Ascending aorta (tissue), 2 donors: ENCODE data around the gene RAI14. TPM values are rescaled to one million over a fixed set of nuclear protein-coding genes. Genes with fewer than 3 reads are reported as not detected.
A peak's percentile ranks its signal among the peaks of the same experiment; 100 is the strongest.

Experiments used
- DNase-seq, 2 donors: peaks; one replicate each; pipeline ENCODE4 v3.0.0-alpha.2; 2019; ENCODE audit warnings: low spot score in 2 of 2
- H3K27ac ChIP-seq, 2 donors: fragments of 200-600 bp; sonication (generic); one replicate each; pipeline ENCODE4 v1.5.1; 2016 to 2017; ENCODE audit warnings: mild to moderate bottlenecking in 1 of 2
- H3K27me3 ChIP-seq: fragments of 200-600 bp; sonication (generic); one replicate; pipeline ENCODE4 v1.5.1; 2017
- H3K36me3 ChIP-seq, 2 donors: fragments of 200-600 bp; sonication (generic); one replicate each; pipeline ENCODE4 v1.5.1; 2016
- H3K4me1 ChIP-seq, 2 donors: fragments of 200-600 bp; sonication (generic); one replicate each; pipeline ENCODE4 v1.5.1; 2016 to 2017; ENCODE audit warnings: mild to moderate bottlenecking in 1 of 2
- H3K4me3 ChIP-seq, 2 donors: fragments of 200-600 bp; sonication (generic); one replicate each; pipeline ENCODE4 v1.5.1; 2016 to 2017; ENCODE audit warnings: mild to moderate bottlenecking in 1 of 2
- H3K9me3 ChIP-seq, 2 donors: fragments of 200-600 bp; sonication (generic); one replicate each; pipeline ENCODE4 v1.5.1; 2016
- CTCF ChIP-seq, 3 experiments: fragments of 200-600 bp in 2 of 3; fragments of 450-650 bp in 1 of 3; sonication (generic) in 2 of 3; IDR thresholded peaks; one replicate each; pipeline ENCODE4 v1.5.1; 2016 to 2019; ENCODE audit warnings: antibody characterized with exemption in 3 of 3, mild to moderate bottlenecking in 1 of 3, moderate library complexity in 1 of 3
- intact Hi-C: fragments of 100-400 bp; cut with DNase I; formaldehyde crosslinking; loops from one replicate; pipeline ENCODE4 v1.15.1; 2023
- total RNA-seq: library from RNA; depleted of rRNA; stranded (reverse); fragments of >200 nt; gene quantifications from one replicate; pipeline ENCODE4 v1.1.0, GENCODE V29; 2016

RAI14 gene
- 134 TPM for total RNA-seq

GRCh38 chr5:34656001-34656699 lies at the start of gene RAI14:
Gene RAI14, plus strand, starts transcription at chr5:34656328. Its CDS starts 30,592 bp downstream, at chr5:34686920.
- H3K36me3 ChIP-seq = no peaks in the 10 kb centered on the region
- H3K27me3 ChIP-seq = no peaks in the 10 kb centered on the region
- H3K27ac ChIP-seq = peak within 1 kb of the TSS; percentile 96 to 99
- DNase-seq = peak; percentile 40 to 93
- H3K4me1 ChIP-seq = peaks cover 8 to 23% of the 10 kb centered on the region in 2 donors
- TF ChIP-seq CTCF (IDR thresholded peaks at IDR 0.05) = peak in 1 of 3 experiments; percentile 10
- H3K4me3 ChIP-seq = peak within 1 kb of the TSS; percentile 84 to 94
- no peaks in the 10 kb centered on the region for H3K9me3 ChIP-seq
- intact Hi-C loops = loop anchor here (1.0 to 5.0 kb wide), 9 partner anchors 17 to 261 kb away; partner anchors contain the start of genes BRIX1, RAD1 and TTC23L

GRCh38 chr5:34608368-34608767 lies 47.8 kb upstream of the RAI14 start:
- H3K27ac ChIP-seq = peak overlapping the region; percentile 66 to 74
- H3K9me3 ChIP-seq = no peaks in the 10 kb centered on the region
- H3K4me3 ChIP-seq = no peak overlapping the region
- no peak for TF ChIP-seq CTCF (IDR thresholded peaks at IDR 0.05)
- intact Hi-C loops = loop anchor here (2.0 to 5.0 kb wide), 2 partner anchors 49 to 86 kb away; partner anchors contain the start of gene RAI14
- no peaks in the 10 kb centered on the region for H3K27me3 ChIP-seq
- no peak for DNase-seq
- peaks cover 3 to 18% of the 10 kb centered on the region in 2 donors for H3K4me1 ChIP-seq
- no peaks in the 10 kb centered on the region for H3K36me3 ChIP-seq

- H3K4me3 ChIP-seq = peak overlapping the region in 1 of 2 donors; percentile 3
- TF ChIP-seq CTCF (IDR thresholded peaks at IDR 0.05) = no peak
- intact Hi-C loops = loop anchor here (2.0 to 5.0 kb wide), 2 partner anchors 48 to 86 kb away; partner anchors contain the start of gene RAI14
- H3K9me3 ChIP-seq = no peaks in the 10 kb centered on the region
- H3K36me3 ChIP-seq = no peaks in the 10 kb centered on the region
- peak in 1 of 2 donors; percentile 70 for DNase-seq
- H3K27ac ChIP-seq = peak overlapping the region; percentile 66 to 74
- H3K4me1 ChIP-seq = peaks cover 3 to 18% of the 10 kb centered on the region in 2 donors
- H3K27me3 ChIP-seq = no peaks in the 10 kb centered on the region
Measured at GRCh38 chr5:34608859-34609648, 47.1 kb upstream of the RAI14 start.

GRCh38 chr5:34609951-34610441 lies 46.1 kb upstream of the RAI14 start:
- Histone ChIP-seq H3K36me3 (no peaks in the 10 kb centered on the region), H3K27ac (peak overlapping the region; percentile 66 to 74), H3K9me3 (no peaks in the 10 kb centered on the region), H3K4me1 (peaks cover 3 to 18% of the 10 kb centered on the region in 2 donors), H3K4me3 (no peak overlapping the region), H3K27me3 (no peaks in the 10 kb centered on the region)
- no peak for TF ChIP-seq CTCF (IDR thresholded peaks at IDR 0.05)
- intact Hi-C loops = loop anchor here (2.0 to 5.0 kb wide), 3 partner anchors 47 to 123 kb away; partner anchors contain the start of gene RAI14
- DNase-seq = no peak

GRCh38 chr5:34610546-34610945 lies 45.6 kb upstream of the RAI14 start:
- no peaks in the 10 kb centered on the region for H3K36me3 ChIP-seq
- peaks cover 3 to 18% of the 10 kb centered on the region in 2 donors for H3K4me1 ChIP-seq
- no peak for TF ChIP-seq CTCF (IDR thresholded peaks at IDR 0.05)
- no peak for DNase-seq
- intact Hi-C loops = loop anchor here (2.0 kb wide), 1 partner anchor 124 kb away; no protein-coding TSS in a partner anchor
- no peaks in the 10 kb centered on the region for H3K9me3 ChIP-seq
- peak overlapping the region; percentile 66 to 74 for H3K27ac ChIP-seq
- no peak overlapping the region for H3K4me3 ChIP-seq
- no peaks in the 10 kb centered on the region for H3K27me3 ChIP-seq
